GM20000 (cell line): ENCODE data around the gene TGFBR3.

Experiments
- DNase-seq: peaks from one replicate; pipeline ENCODE4 v3.0.0; 2012; ENCODE audit warnings: low spot score
- TF ChIP-seq, protein P1 (sequence below): IDR thresholded peaks from 2 replicates; pipeline ENCODE4 v1.5.1; 2012; ENCODE audit warnings: mild to moderate bottlenecking, control low read depth; ENCODE audit errors: extremely low read depth, missing control alignments

TGFBR3 gene

DNA sequence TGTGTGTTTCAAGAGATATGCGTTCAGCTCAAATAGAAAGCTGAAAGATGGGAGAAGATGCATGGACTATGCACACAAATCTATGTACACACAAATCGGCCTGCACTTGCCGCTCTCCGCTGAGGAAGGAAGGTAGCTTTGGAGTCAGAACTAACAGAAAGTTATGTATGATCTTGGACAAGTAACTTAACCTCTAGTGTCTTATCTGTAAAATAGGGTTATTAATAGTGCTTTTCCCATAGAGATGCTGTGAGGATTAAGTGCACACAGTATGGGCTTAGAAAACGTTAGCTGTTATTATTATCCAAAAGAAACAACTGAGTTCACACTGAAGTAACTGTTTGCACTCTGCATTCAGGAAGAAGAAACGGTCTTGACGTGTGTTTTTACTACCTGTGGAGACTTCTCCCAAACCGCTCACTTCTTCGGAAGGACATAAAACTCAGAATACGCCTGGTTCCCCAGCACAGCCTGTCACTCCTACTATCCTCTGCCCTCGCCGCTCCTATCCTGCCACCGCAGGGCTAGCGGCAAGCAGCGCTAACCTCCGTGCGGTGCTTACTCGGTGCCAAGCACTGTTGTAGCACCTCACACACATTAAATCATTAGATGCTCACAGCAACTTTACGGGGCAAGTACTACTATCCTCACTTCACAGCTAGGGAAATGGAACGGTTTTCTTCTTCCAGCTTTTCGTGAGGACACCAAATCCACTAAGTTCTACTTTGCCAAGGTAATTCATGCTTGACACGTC is 1.3 kb downstream of the TGFBR3 start:
- peak; percentile 40 for DNase-seq
- TF ChIP-seq, protein P1, sequence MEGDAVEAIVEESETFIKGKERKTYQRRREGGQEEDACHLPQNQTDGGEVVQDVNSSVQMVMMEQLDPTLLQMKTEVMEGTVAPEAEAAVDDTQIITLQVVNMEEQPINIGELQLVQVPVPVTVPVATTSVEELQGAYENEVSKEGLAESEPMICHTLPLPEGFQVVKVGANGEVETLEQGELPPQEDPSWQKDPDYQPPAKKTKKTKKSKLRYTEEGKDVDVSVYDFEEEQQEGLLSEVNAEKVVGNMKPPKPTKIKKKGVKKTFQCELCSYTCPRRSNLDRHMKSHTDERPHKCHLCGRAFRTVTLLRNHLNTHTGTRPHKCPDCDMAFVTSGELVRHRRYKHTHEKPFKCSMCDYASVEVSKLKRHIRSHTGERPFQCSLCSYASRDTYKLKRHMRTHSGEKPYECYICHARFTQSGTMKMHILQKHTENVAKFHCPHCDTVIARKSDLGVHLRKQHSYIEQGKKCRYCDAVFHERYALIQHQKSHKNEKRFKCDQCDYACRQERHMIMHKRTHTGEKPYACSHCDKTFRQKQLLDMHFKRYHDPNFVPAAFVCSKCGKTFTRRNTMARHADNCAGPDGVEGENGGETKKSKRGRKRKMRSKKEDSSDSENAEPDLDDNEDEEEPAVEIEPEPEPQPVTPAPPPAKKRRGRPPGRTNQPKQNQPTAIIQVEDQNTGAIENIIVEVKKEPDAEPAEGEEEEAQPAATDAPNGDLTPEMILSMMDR: no peak

DNA sequence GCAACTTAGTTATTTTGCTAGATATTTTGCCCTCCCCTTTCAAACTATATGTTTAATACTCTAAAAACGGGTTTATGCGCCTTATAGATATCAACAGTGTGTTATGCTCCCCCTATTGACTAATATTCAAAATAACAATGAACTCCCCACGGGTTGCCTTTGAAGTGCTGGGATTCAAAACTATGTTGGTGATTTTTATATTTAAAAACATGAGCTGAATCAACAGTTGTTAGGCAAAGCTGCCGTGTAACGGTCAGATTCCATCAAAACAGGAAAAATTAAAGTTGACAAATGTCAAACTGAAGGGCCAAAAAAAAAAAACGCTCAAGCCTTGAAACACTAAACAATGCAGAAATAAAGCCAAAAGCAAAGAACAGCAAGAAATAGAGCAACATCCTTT is 2.5 kb downstream of the TGFBR3 start:
- TF ChIP-seq, protein P1: no peak
- DNase-seq: peak; percentile 60

DNA sequence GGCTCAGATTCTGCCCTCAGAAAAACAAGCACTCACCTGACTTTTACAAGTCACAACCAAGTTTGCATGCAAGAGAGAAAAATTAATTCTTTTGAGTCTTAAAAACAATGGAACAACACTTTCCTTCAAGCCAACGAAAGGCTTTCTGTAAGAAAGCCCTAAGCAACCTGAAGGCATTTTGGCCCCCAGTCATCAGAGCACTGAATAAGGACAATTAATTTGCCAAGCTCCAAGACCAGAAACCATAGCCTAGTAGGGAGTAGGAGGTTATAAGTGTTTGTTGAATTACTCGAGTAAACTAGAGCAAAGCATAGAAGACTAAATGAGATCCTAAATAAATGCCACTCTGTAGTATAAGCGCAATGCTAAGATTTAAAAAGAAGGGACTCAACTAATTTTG is 4.7 kb downstream of the TGFBR3 start:
- TF ChIP-seq, protein P1: no peak
- no peak for DNase-seq

DNA sequence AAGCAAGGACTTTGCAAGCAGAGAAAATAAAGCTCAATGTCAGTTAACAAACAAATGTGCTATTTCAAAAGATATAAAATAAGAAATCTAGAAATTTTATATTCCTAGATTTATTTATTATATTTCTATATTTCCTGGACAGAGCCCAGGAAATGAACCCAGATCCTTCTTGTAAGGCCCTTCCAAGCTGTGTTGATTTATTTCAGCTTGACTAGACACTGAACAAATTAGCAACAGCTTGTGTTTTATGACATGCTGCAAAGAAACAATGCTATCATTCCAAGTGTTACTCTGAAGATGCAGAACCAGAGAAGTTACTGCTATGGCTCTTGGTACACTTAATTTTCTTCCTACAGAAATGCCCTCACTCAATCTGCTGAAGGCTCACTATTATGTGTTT is 6.2 kb downstream of the TGFBR3 start:
- TF ChIP-seq, protein P1: no peak

DNA sequence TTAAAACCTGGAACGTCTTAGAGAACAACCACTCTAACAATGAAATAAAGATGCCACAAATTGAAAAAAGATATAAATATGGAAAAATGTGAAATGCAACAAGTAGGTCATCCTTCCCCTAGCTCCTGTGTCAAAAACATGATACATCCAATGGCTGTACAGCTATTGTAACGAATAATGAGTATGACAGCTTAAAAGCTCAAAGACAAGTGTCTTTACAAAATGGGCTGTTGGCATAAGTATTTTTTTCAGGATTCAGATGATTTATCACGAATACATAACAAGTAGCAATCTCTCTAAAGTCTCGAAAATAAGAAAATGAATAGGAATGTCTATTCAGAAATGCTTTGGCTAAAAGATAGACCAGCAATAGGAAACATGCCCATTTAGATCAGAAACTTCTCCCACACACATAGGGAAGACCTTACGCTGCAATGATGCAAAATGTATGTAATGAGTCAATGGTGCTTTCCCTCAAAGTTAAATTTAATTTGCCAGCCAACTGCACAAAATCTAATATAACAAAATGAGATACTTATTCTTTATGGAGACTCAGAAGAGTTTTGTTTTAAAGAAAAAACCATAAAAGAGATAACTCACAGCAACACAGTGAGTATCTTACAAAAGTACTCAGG is 8.3 kb downstream of the TGFBR3 start:
- TF ChIP-seq, protein P1: no peak
- peak; percentile 40 for DNase-seq

More for the DNA sequence above, 6.2 kb downstream of the TGFBR3 start:
- no peak for DNase-seq

DNA sequence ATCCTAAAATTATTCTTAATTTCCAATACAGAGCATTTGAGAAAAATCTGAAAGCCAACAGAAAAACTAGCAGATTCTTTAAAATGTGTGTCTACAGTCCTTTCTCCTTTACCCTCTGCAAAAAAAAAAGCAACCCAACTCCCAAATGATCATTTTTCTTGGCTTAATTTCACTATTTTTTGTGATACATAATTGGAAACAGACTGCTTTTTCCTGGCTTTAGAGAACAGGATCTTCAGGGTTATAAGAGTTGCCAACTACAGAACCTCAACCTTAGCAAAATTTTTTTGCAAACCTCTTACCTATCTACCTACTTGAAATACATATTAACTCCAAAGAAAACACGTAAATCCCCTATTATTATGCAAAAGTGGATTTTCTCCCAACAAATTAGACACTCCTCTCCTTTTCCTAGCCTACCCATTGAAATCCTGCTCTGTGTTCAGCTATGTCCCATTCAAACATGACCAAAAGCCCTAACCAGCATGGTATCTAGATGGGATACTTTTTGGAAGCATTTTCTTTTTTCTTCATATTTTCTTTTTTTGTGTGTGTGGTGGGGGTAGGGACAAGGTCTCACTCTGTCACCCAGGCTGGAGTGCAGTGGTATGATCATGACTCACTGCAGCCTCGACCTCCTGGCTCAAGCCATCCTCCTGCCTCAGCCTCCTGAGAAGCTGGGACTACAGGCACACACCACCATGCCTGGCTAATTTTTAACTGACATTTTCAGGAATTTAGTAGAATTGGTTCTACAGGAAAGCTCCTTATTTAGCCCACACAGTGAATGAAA is 9.0 kb downstream of the TGFBR3 start:
- TF ChIP-seq, protein P1: no peak
- DNase-seq: no peak

DNA sequence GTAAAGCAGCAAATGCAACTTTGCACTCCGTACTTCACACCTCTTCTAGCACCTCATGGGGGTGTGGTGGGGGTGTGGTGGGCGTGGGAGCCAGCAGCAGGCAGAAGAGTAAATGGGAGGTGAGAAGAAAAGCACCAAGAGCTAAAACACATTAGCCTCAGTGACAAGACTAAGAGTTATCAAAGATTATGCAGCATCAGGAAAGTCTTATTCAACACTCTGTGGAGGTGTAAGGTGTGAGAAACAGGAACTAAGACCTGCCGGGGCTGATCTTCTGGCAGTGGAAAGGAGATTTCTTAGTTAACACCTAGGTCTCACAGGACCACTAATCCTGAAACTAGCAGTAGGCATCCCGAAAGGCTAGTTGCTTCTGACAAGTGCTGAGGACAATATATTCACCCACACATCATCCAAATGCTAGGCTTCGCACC is 9.9 kb downstream of the TGFBR3 start:
- TF ChIP-seq, protein P1: no peak
- DNase-seq: peak; percentile 68
